ENCODE measurements around the gene MGP. TPM values are rescaled to one million over a fixed set of nuclear protein-coding genes. Genes with fewer than 3 reads are reported as not detected.

Gene MGP
- total RNA-seq, 1 experiment from 2014 or later: 0.96 TPM

GRCh38 chr12:14892726-14893505, 7.3 kb upstream of the MGP start:
- POLR2A ChIA-PET: no interaction called here
- no peak overlapping the region for H3K4me3 Mint-ChIP-seq
- ATAC-seq: peak; percentile 50
- H3K4me1 Mint-ChIP-seq: peaks cover 21% of the 10 kb centered on the region
- no peaks in the 10 kb centered on the region for H3K27me3 Mint-ChIP-seq (ENCODE audit: low read depth)
- no peak for DNase-seq (ENCODE audit: low spot score)
- H3K9me3 Mint-ChIP-seq: no peaks in the 10 kb centered on the region
- 0 out of 2 replicates have a peak overlapping the region, but pooled peaks have one; percentile 20 for H3K27ac Mint-ChIP-seq
- no peak for TF ChIP-seq FOXP1 (CRISPR knock-in tag; IDR thresholded peaks at IDR 0.05; ENCODE audit: borderline replicate concordance)
- TF ChIP-seq GABPB1 (CRISPR knock-in tag; IDR thresholded peaks at IDR 0.05): no peak
- TF ChIP-seq CREB1 (CRISPR knock-in tag; IDR thresholded peaks at IDR 0.05): no peak
- no peak for TF ChIP-seq ELF4 (CRISPR knock-in tag; IDR thresholded peaks at IDR 0.05; ENCODE audit: low read depth)
- TF ChIP-seq, protein P1, sequence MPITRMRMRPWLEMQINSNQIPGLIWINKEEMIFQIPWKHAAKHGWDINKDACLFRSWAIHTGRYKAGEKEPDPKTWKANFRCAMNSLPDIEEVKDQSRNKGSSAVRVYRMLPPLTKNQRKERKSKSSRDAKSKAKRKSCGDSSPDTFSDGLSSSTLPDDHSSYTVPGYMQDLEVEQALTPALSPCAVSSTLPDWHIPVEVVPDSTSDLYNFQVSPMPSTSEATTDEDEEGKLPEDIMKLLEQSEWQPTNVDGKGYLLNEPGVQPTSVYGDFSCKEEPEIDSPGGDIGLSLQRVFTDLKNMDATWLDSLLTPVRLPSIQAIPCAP (CRISPR knock-in tag; IDR thresholded peaks at IDR 0.05): no peak
- no peak for TF ChIP-seq SMAD3 (CRISPR knock-in tag; IDR thresholded peaks at IDR 0.05; ENCODE audit: borderline replicate concordance)
- TF ChIP-seq, protein P2, sequence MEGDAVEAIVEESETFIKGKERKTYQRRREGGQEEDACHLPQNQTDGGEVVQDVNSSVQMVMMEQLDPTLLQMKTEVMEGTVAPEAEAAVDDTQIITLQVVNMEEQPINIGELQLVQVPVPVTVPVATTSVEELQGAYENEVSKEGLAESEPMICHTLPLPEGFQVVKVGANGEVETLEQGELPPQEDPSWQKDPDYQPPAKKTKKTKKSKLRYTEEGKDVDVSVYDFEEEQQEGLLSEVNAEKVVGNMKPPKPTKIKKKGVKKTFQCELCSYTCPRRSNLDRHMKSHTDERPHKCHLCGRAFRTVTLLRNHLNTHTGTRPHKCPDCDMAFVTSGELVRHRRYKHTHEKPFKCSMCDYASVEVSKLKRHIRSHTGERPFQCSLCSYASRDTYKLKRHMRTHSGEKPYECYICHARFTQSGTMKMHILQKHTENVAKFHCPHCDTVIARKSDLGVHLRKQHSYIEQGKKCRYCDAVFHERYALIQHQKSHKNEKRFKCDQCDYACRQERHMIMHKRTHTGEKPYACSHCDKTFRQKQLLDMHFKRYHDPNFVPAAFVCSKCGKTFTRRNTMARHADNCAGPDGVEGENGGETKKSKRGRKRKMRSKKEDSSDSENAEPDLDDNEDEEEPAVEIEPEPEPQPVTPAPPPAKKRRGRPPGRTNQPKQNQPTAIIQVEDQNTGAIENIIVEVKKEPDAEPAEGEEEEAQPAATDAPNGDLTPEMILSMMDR (IDR thresholded peaks at IDR 0.05): no peak
- no peaks in the 10 kb centered on the region for H3K36me3 Mint-ChIP-seq
- CTCF ChIA-PET: interaction anchor here (0.7 to 1.8 kb wide), 7 partner anchors 9 to 82 kb away, joined by 3 to 6 read pairs (median 3); no protein-coding TSS in a partner anchor

DNA sequence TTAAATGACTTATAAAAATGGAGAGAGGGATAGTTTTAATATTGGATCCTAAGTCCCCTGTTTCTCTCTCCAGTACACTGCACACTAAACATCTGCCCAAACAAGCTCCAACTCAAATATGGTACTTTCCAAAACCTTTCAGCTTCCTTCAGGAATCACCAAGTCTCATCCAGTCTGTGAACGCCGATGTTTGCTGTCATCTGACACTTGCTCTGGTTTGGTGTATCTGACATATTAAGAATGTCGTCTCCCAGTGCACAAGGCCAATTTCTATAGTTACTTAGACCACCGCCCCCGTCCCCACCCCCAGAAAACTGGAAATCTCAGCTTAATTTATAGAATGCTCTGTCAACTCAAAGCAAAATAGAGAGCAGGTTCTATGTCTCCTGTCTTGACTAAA, 5.0 kb upstream of the MGP start:
- no peaks in the 10 kb centered on the region for H3K36me3 Mint-ChIP-seq
- ChIA-PET POLR2A (no interaction called here), CTCF (no interaction called here)
- peaks cover 26% of the 10 kb centered on the region for H3K4me1 Mint-ChIP-seq
- no peak for ATAC-seq
- no peaks in the 10 kb centered on the region for H3K27me3 Mint-ChIP-seq (ENCODE audit: low read depth)
- no peak for DNase-seq (ENCODE audit: low spot score)
- TF ChIP-seq, protein P3, sequence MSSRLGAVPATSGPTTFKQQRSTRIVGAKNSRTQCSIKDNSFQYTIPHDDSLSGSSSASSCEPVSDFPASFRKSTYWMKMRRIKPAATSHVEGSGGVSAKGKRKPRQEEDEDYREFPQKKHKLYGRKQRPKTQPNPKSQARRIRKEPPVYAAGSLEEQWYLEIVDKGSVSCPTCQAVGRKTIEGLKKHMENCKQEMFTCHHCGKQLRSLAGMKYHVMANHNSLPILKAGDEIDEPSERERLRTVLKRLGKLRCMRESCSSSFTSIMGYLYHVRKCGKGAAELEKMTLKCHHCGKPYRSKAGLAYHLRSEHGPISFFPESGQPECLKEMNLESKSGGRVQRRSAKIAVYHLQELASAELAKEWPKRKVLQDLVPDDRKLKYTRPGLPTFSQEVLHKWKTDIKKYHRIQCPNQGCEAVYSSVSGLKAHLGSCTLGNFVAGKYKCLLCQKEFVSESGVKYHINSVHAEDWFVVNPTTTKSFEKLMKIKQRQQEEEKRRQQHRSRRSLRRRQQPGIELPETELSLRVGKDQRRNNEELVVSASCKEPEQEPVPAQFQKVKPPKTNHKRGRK (CRISPR knock-in tag; IDR thresholded peaks at IDR 0.05; ENCODE audit: borderline replicate concordance): no peak
- TF ChIP-seq CBFB (CRISPR knock-in tag; IDR thresholded peaks at IDR 0.05; ENCODE audit: low read depth): no peak
- TF ChIP-seq, protein P4, sequence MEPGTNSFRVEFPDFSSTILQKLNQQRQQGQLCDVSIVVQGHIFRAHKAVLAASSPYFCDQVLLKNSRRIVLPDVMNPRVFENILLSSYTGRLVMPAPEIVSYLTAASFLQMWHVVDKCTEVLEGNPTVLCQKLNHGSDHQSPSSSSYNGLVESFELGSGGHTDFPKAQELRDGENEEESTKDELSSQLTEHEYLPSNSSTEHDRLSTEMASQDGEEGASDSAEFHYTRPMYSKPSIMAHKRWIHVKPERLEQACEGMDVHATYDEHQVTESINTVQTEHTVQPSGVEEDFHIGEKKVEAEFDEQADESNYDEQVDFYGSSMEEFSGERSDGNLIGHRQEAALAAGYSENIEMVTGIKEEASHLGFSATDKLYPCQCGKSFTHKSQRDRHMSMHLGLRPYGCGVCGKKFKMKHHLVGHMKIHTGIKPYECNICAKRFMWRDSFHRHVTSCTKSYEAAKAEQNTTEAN (CRISPR knock-in tag; IDR thresholded peaks at IDR 0.05): no peak
- TF ChIP-seq, protein P5, sequence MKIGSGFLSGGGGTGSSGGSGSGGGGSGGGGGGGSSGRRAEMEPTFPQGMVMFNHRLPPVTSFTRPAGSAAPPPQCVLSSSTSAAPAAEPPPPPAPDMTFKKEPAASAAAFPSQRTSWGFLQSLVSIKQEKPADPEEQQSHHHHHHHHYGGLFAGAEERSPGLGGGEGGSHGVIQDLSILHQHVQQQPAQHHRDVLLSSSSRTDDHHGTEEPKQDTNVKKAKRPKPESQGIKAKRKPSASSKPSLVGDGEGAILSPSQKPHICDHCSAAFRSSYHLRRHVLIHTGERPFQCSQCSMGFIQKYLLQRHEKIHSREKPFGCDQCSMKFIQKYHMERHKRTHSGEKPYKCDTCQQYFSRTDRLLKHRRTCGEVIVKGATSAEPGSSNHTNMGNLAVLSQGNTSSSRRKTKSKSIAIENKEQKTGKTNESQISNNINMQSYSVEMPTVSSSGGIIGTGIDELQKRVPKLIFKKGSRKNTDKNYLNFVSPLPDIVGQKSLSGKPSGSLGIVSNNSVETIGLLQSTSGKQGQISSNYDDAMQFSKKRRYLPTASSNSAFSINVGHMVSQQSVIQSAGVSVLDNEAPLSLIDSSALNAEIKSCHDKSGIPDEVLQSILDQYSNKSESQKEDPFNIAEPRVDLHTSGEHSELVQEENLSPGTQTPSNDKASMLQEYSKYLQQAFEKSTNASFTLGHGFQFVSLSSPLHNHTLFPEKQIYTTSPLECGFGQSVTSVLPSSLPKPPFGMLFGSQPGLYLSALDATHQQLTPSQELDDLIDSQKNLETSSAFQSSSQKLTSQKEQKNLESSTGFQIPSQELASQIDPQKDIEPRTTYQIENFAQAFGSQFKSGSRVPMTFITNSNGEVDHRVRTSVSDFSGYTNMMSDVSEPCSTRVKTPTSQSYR (CRISPR knock-in tag; IDR thresholded peaks at IDR 0.05): no peak
- no peak overlapping the region for H3K27ac Mint-ChIP-seq
- H3K9me3 Mint-ChIP-seq: no peaks in the 10 kb centered on the region
- H3K4me3 Mint-ChIP-seq: no peak overlapping the region

- H3K4me1 Mint-ChIP-seq: peaks cover 13% of the 10 kb centered on the region
- no peaks in the 10 kb centered on the region for H3K36me3 Mint-ChIP-seq
- no peak overlapping the region for H3K4me3 Mint-ChIP-seq
- ChIA-PET CTCF (no interaction called here), POLR2A (interaction anchor here (0.6 kb wide), 1 partner anchor 637 kb away, joined by 3 read pairs; no protein-coding TSS in a partner anchor)
- no peak for ATAC-seq
- H3K27me3 Mint-ChIP-seq (ENCODE audit: low read depth): no peaks in the 10 kb centered on the region; the same call in 1 of the 2 replicates
- TF ChIP-seq ZNF232 (CRISPR knock-in tag; IDR thresholded peaks at IDR 0.05): no peak
- no peak for TF ChIP-seq TP53 (CRISPR knock-in tag; IDR thresholded peaks at IDR 0.05)
- DNase-seq (ENCODE audit: low spot score): no peak
- H3K27ac Mint-ChIP-seq: no peak overlapping the region
- no peaks in the 10 kb centered on the region for H3K9me3 Mint-ChIP-seq
Measured at GRCh38 chr12:14886271-14886670, 617 bp upstream of the MGP start.

Measured in WTC11 (cell line).